Measurements from ENCODE around the gene OR8A1. TPM values are rescaled to one million over a fixed set of nuclear protein-coding genes. Genes with fewer than 3 reads are reported as not detected.
"Not testable (repeated sequence)": the region's sequence is repeated elsewhere in the genome, so short reads cannot be mapped to it uniquely, and the experiment has no call there.

Gene OR8A1
- total RNA-seq, 4 donors from 2014 or later = not detected

DNA sequence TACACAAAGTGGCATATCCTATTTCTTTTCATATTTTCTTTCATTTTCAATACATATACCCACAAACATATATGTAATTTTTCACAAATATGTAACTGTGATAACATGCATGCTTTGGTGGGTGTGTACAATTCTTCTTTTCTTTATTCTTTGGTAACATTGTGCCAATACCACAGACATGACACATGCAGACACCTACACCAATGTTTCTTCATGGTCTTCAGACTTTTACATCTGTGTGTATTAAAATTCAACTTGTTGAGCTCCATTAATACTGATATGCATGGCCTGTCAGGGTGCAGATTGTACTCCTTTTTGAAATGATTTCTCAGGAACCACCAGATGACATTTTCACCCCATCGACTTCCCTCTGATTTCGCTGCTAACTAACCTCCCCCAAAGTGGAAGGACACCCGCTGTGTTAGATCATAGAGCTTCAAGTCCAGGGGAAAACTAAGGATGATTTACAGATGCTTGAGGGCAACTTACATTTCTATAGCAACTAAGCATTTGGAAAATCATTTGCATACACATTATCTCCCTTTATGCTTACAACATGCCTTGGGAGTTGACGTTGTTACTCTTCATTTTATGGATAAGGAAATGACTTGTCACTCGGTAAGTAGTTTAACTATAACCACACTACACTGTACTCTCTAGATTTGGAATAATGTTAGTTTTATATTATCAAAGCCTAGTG, 31.0 kb downstream of the OR8A1 start:
- Histone ChIP-seq H3K36me3 (no peaks in the 10 kb centered on the region), H3K9me3 (no peaks in the 10 kb centered on the region), H3K27ac (no peak overlapping the region), H3K4me1 (no peaks in the 10 kb centered on the region), H3K27me3 (peaks cover 9% of the 10 kb centered on the region), H3K4me3 (no peak overlapping the region)
- TF ChIP-seq POLR2A (IDR thresholded peaks at IDR 0.05) = no peak
- TF ChIP-seq EP300 (IDR thresholded peaks at IDR 0.05) = no peak
- TF ChIP-seq POLR2AphosphoS5 (IDR thresholded peaks at IDR 0.05) = no peak
- TF ChIP-seq, protein P1, sequence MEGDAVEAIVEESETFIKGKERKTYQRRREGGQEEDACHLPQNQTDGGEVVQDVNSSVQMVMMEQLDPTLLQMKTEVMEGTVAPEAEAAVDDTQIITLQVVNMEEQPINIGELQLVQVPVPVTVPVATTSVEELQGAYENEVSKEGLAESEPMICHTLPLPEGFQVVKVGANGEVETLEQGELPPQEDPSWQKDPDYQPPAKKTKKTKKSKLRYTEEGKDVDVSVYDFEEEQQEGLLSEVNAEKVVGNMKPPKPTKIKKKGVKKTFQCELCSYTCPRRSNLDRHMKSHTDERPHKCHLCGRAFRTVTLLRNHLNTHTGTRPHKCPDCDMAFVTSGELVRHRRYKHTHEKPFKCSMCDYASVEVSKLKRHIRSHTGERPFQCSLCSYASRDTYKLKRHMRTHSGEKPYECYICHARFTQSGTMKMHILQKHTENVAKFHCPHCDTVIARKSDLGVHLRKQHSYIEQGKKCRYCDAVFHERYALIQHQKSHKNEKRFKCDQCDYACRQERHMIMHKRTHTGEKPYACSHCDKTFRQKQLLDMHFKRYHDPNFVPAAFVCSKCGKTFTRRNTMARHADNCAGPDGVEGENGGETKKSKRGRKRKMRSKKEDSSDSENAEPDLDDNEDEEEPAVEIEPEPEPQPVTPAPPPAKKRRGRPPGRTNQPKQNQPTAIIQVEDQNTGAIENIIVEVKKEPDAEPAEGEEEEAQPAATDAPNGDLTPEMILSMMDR (IDR thresholded peaks at IDR 0.05) = no peak
- no peak for ATAC-seq
- WGBS, 2 donors (ENCODE audit: low coverage in 1 of 2) = 31 to 58% methylated on average over 4 to 5 of the region's 5 CpGs

DNA sequence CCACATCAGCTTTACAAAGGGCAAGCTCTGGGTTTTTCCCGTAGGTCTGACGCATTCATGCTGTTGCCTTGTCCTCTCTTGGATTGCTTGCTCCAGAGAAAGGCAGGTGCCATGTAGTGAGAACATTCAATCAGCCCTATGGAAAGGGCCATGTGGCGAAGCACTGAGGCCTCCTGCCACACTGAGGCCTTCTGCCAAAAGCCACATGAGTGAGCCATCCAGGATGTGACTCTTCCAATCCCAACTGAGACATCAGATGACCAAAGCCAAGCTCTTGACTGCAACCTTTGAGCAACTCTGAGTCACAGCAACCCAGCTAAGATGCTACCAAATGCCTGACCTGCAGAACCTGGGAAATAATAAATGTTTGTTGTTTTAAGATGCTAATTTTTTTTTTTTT, 32.4 kb downstream of the OR8A1 start:
- ATAC-seq = no peak
- H3K36me3 ChIP-seq = no peaks in the 10 kb centered on the region
- peaks cover 8% of the 10 kb centered on the region for H3K27me3 ChIP-seq
- no peak overlapping the region for H3K27ac ChIP-seq
- no peaks in the 10 kb centered on the region for H3K9me3 ChIP-seq
- no peak overlapping the region for H3K4me3 ChIP-seq
- TF ChIP-seq, protein P1 (IDR thresholded peaks at IDR 0.05) = no peak
- TF ChIP-seq EP300 (IDR thresholded peaks at IDR 0.05) (no peak), POLR2AphosphoS5 (IDR thresholded peaks at IDR 0.05) (no peak), POLR2A (IDR thresholded peaks at IDR 0.05) (no peak)
- 74% methylated on average over 3 of the region's 3 CpGs; no CpG with 5 or more reads in 1 of the 2 donors for WGBS, 2 donors (ENCODE audit: low coverage in 1 of 2)
- no peaks in the 10 kb centered on the region for H3K4me1 ChIP-seq

DNA sequence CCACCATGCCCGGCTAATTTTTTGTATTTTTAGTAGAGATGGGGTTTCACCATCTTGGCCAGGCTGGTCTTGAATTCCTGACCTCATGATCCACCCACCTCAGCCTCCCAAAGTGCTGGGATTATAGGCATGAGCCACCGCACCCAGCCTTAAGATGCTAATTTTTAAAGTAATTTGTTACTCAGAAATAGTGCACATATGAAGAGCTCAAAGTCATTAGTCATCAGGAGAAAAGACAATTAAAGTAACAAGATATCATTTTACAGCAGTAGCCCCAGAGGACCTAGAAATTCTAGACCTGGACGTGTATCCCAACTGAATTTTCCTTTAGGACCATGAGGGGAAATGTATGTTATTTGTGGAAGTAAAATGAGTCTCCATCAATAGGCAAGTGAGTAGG, 32.9 kb downstream of the OR8A1 start:
- not testable (repeated sequence) for H3K4me1 ChIP-seq, H3K4me3 ChIP-seq, H3K27me3 ChIP-seq, H3K9me3 ChIP-seq, ATAC-seq, H3K36me3 ChIP-seq, H3K27ac ChIP-seq
- 55 to 79% methylated on average over 2 to 3 of the region's 3 CpGs for WGBS, 2 donors (ENCODE audit: low coverage in 1 of 2)

DNA sequence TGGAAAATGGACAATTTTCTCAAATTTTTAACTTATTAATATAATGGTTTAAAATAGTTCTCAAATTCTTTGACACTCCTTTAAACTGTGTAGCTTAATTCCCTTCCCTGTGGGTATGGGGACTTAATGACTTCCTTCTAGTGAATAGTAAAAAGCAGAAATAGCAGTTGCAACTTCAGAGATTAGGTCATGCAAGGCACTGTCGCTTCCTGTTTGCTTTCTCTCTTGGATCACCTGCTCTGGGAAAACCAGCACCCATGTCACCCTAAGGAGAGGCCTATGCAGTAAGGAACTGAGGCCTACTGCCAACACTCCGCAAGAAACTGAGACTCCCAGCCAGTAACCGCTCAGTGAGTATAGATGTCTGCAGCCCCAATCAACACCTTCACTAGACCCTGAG, 35.9 kb downstream of the OR8A1 start:
- WGBS, 2 donors (ENCODE audit: low coverage in 1 of 2) = 75 to 94% methylated on average over 3 of the region's 3 CpGs
- no peaks in the 10 kb centered on the region for H3K36me3 ChIP-seq
- no peak overlapping the region for H3K4me3 ChIP-seq
- no peak overlapping the region for H3K27ac ChIP-seq
- H3K27me3 ChIP-seq = no peaks in the 10 kb centered on the region
- no peaks in the 10 kb centered on the region for H3K4me1 ChIP-seq
- TF ChIP-seq EP300 (IDR thresholded peaks at IDR 0.05) (no peak), POLR2A (IDR thresholded peaks at IDR 0.05) (no peak), POLR2AphosphoS5 (IDR thresholded peaks at IDR 0.05) (no peak)
- TF ChIP-seq, protein P1 (IDR thresholded peaks at IDR 0.05) = no peak
- ATAC-seq = no peak
- H3K9me3 ChIP-seq = no peaks in the 10 kb centered on the region

DNA sequence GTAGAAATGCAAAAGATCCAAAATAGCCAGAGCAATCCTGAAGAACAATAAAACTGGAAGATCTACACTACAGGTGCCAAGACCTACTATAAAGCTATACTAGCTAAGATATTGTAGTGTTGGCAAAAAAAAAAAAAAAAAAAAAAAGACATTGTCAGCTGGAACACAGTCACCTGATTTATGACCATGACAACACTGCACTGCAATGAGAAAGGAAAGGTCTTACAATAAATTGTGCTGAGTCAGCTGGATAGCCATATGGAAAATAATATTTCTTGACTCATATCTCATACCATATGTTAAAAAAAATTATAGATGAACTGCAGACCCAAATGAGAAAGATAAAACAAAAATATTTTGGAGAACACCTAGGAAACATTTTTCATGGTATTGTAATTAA, 38.4 kb downstream of the OR8A1 start:
- no peaks in the 10 kb centered on the region for H3K4me1 ChIP-seq
- no peak overlapping the region for H3K4me3 ChIP-seq
- no peaks in the 10 kb centered on the region for H3K36me3 ChIP-seq
- H3K9me3 ChIP-seq = no peaks in the 10 kb centered on the region
- H3K27ac ChIP-seq = no peak overlapping the region
- peaks cover 10% of the 10 kb centered on the region for H3K27me3 ChIP-seq
- TF ChIP-seq EP300 (IDR thresholded peaks at IDR 0.05) (no peak), POLR2A (IDR thresholded peaks at IDR 0.05) (no peak), POLR2AphosphoS5 (IDR thresholded peaks at IDR 0.05) (no peak)
- TF ChIP-seq, protein P1 (IDR thresholded peaks at IDR 0.05) = no peak
- ATAC-seq = no peak
